HPDE6-E6E7 (cell line): Measurements from ENCODE around the gene ZNF300.
A peak's percentile ranks its signal among the peaks of the same experiment; 100 is the strongest.
"Not testable (repeated sequence)": the region's sequence is repeated elsewhere in the genome, so short reads cannot be mapped to it uniquely, and the experiment has no call there.

Experiments
- DNase-seq: peaks from one replicate; pipeline ENCODE4 v3.0.0; 2011; ENCODE audit warnings: missing footprints; ENCODE audit errors: extremely low spot score

The ZNF300 gene

GRCh38 chr5:150904479-150905311, at the start of gene ZNF300:
Gene ZNF300, minus strand, starts transcription at chr5:150904980. Its CDS starts 1,825 bp downstream, at chr5:150903155.
- peak; percentile 95 for DNase-seq

- no peak for DNase-seq
These were observed 43.8 kb upstream of the ZNF300 start for GRCh38 chr5:150948539-150948938.

DNA sequence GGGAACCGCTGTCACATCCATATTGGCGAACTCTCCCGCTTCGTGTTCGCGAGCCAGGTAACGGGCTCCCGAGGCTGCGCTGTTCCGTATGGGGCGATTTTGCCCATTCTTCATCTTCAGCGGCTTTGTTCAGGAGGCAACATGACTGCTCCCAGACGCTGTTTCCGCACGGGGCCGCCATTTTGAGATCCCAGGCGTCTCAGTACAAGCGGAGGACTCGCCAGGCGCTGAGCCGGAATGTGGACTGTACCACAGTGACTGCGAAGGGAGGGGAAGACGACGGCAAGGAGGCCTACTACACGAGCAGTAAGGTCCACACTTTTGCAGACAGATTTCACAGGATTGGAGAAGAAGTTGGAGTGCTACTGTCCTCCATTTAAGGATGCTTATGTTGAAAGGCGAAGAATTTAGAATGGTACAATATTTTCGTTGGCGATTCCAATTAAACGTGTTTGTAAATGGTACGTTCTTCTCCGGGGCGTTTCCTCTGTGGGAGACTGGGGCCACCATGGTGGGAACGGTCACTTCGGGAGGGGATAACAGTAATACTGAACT, 41.6 kb upstream of the ZNF300 start:
- DNase-seq = no peak

- no peak for DNase-seq
These were observed 41.2 kb upstream of the ZNF300 start for GRCh38 chr5:150945947-150946346.

GRCh38 chr5:150945486-150945885, 40.7 kb upstream of the ZNF300 start:
- no peak for DNase-seq

DNA sequence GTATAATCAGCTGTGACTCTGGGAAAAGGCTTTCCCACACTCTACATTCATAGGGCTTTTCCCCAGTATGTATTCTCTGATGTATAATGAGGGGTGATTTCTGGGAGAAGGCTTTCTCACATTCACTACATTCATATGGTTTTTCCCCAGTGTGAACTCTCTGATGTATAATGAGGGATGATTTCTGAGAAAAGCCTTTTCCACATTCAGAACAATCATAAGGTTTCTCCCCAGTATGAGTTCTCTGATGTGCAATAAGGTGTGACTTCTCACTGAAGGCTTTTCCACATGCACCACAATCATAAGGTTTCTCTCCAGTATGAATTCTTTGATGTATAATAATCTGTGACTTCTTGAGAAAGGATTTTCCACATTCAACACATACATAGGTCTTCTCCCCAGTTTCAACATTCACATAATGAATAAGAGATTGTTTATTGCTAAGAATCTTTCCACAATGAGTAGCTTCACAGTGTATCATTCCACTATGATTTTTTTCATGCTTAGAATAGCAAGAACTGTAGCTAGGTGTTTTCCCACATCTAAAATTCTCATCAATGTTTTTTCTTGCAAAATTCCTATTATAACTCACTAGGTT, 26.7 kb upstream of the ZNF300 start:
- DNase-seq = no peak

- DNase-seq = no peak
These were observed 13.8 kb upstream of the ZNF300 start for GRCh38 chr5:150918613-150919012.

- no peak for DNase-seq
These were observed 7.6 kb upstream of the ZNF300 start for GRCh38 chr5:150912312-150912814.

GRCh38 chr5:150905312-150905683, 518 bp upstream of the ZNF300 start:
- no peak for DNase-seq

- no peak for DNase-seq
These were observed 3.3 kb downstream of the ZNF300 start for GRCh38 chr5:150901446-150901845.

- DNase-seq = no peak
These were observed 9.1 kb downstream of the ZNF300 start for GRCh38 chr5:150895431-150896428.

DNA sequence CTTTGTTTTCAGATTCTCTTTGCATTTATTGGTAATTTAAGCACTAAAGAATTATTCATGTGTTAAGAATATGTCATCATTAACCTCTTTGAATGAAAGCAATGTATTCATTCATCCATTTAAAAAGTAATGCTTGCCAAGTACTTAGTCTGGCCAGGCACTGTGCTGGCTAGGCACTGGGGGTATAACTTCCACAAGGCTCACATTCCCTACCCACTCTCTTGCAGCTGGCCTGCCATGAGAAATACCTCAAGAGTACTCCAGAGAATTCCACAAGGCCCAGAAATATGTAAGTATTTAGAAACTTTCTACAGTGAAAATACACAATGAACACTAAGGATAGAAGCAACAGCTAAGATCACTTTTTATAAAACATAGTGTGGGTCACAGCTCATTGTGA, 25.4 kb downstream of the ZNF300 start:
- DNase-seq = no peak

GRCh38 chr5:150862070-150862469, 42.7 kb downstream of the ZNF300 start:
- DNase-seq = no peak

- no peak for DNase-seq
These were observed 44.4 kb downstream of the ZNF300 start for GRCh38 chr5:150860246-150860821.

- DNase-seq = not testable (repeated sequence)
These were observed 48.1 kb downstream of the ZNF300 start for GRCh38 chr5:150856700-150857099.

GRCh38 chr5:150853561-150853960, 51.2 kb downstream of the ZNF300 start:
- DNase-seq = no peak

- DNase-seq = no peak
These were observed 53.7 kb downstream of the ZNF300 start for GRCh38 chr5:150851039-150851438.

DNA sequence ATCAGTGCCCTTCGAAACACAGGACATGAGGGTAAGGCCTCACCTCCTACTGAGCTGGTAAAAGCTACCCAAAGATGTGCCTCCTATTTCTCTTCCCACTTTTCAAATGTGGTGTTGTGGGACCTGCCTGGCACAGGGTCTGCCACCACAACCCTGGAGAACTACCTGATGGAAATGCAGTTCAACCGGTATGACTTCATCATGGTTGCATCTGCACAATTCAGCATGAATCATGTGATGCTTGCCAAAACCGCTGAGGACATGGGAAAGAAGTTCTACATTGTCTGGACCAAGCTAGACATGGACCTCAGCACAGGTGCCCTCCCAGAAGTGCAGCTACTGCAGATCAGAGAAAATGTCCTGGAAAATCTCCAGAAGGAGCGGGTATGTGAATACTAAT, 56.5 kb downstream of the ZNF300 start:
- DNase-seq = no peak

DNA sequence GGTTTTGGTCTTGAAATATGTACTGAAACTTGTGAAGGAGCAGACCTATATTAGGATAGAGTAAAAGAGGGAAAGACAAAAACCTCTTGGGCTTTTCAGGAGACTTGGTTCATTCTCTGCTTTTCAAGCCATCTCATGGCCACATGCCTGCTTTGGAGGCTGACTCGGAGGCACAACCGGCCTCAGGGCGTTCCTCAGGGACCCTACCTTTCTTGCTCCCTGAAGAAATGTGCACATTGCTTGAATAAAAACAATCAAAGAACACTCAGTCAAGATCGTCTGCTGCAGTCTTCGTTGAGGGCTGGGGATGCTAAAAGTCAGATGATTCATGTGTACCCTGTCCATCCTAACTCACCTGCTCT, 57.5 kb downstream of the ZNF300 start:
- DNase-seq = no peak

DNA sequence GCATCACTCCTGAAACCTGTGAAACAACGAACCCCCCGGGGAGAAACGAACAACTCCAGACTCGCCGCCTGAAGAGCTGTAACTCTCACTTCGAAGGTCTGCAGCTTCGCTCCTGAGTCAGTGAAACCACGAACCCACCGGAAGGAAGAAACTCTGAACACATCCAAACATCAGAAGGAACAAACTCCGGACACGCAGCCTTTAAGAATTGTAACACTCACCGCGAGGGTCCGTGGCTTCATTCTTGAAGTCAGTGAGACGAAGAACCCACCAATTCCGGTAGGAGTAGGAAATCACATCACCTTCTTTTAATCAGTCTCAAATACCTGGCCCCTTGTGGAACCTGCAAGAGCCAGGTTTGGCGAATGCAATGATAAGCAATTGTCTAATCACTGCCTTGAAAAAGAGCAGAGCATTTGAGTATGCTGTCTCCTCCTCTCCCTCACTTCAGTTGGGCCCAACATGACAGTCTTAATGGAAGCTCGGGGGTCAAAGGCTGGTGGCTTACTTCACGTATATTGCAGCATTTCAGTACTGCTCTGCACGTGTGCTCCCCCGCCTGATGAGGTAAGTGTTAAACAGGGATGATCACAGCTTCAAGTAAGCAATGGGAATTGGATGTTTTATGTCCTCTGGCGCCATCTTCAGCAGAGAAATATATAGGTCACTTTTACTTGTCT, 58.0 kb downstream of the ZNF300 start:
- DNase-seq = peak; percentile 58

- DNase-seq = not testable (repeated sequence)
These were observed 58.5 kb downstream of the ZNF300 start, which contains the start of gene IRGM for GRCh38 chr5:150846308-150846653. Gene IRGM, plus strand, starts transcription at chr5:150846521. Its CDS starts 1,603 bp downstream, at chr5:150848124.
